ENCODE results near the gene GAMT. TPM values are rescaled to one million over a fixed set of nuclear protein-coding genes. Genes with fewer than 3 reads are reported as not detected.
A peak's percentile ranks its signal among the peaks of the same experiment; 100 is the strongest.

Gene GAMT
- polyA plus RNA-seq, 1 experiment, result 26.9 TPM

GRCh38 chr19:1412323-1412923 lies 11.1 kb upstream of the GAMT start:
- Histone ChIP-seq H3K27ac (ENCODE audit: low read depth, low read length) (no peak overlapping the region), H3K9me3 (ENCODE audit: control insufficient read depth, insufficient read depth, low read length) (peaks cover 3% of the 10 kb centered on the region; the same call in 1 of the 2 replicates), H3K27me3 (ENCODE audit: control insufficient read depth, insufficient read depth, low read length) (no peaks in the 10 kb centered on the region), H3K4me3 (ENCODE audit: low read depth, low read length) (no peak overlapping the region)
- DNase-seq (ENCODE audit: low read depth, low spot score), result no peak
- TF ChIP-seq CTCF (IDR thresholded peaks at IDR 0.05; ENCODE audit: low read depth, low read length), result no peak
- CTCF ChIA-PET, result no interaction called here
- POLR2A ChIA-PET, result interaction anchor here (0.9 kb wide), 1 partner anchor 24 kb away, joined by 5 read pairs; no protein-coding TSS in a partner anchor

GRCh38 chr19:1411255-1412191 lies 10.2 kb upstream of the GAMT start:
- POLR2A ChIA-PET, result interaction anchor here (0.7 kb wide), 1 partner anchor 142 kb away, joined by 3 read pairs; no protein-coding TSS in a partner anchor
- H3K27me3 ChIP-seq (ENCODE audit: control insufficient read depth, insufficient read depth, low read length), result no peaks in the 10 kb centered on the region
- peaks cover 3% of the 10 kb centered on the region; the same call in 1 of the 2 replicates for H3K9me3 ChIP-seq (ENCODE audit: control insufficient read depth, insufficient read depth, low read length)
- no peak for TF ChIP-seq CTCF (IDR thresholded peaks at IDR 0.05; ENCODE audit: low read depth, low read length)
- CTCF ChIA-PET, result no interaction called here
- H3K4me3 ChIP-seq (ENCODE audit: low read depth, low read length), result no peak overlapping the region
- H3K27ac ChIP-seq (ENCODE audit: low read depth, low read length), result no peak overlapping the region
- DNase-seq (ENCODE audit: low read depth, low spot score), result no peak

- H3K4me3 ChIP-seq (ENCODE audit: low read depth, low read length), result no peak overlapping the region
- CTCF ChIA-PET, result no interaction called here
Measured at GRCh38 chr19:1410789-1411188, 9.4 kb upstream of the GAMT start.

GRCh38 chr19:1410136-1410786 lies 8.9 kb upstream of the GAMT start:
- peak overlapping the region; percentile 75 for H3K4me3 ChIP-seq (ENCODE audit: low read depth, low read length)

More at GRCh38 chr19:1410789-1411188, 9.4 kb upstream of the GAMT start:
- Histone ChIP-seq H3K27me3 (ENCODE audit: control insufficient read depth, insufficient read depth, low read length) (no peaks in the 10 kb centered on the region), H3K9me3 (ENCODE audit: control insufficient read depth, insufficient read depth, low read length) (peaks cover 3% of the 10 kb centered on the region; the same call in 1 of the 2 replicates), H3K27ac (ENCODE audit: low read depth, low read length) (no peak overlapping the region)
- POLR2A ChIA-PET, result no interaction called here
- no peak for DNase-seq (ENCODE audit: low read depth, low spot score)
- no peak for TF ChIP-seq CTCF (IDR thresholded peaks at IDR 0.05; ENCODE audit: low read depth, low read length)

More at GRCh38 chr19:1410136-1410786, 8.9 kb upstream of the GAMT start:
- no peak for DNase-seq (ENCODE audit: low read depth, low spot score)
- no peak for TF ChIP-seq CTCF (IDR thresholded peaks at IDR 0.05; ENCODE audit: low read depth, low read length)
- Histone ChIP-seq H3K9me3 (ENCODE audit: control insufficient read depth, insufficient read depth, low read length) (peaks cover 3% of the 10 kb centered on the region; the same call in 1 of the 2 replicates), H3K27ac (ENCODE audit: low read depth, low read length) (no peak overlapping the region), H3K27me3 (ENCODE audit: control insufficient read depth, insufficient read depth, low read length) (no peaks in the 10 kb centered on the region)
- ChIA-PET CTCF (no interaction called here), POLR2A (no interaction called here)
